ENCODE data around the gene HOXD13.

HOXD13 gene

DNA sequence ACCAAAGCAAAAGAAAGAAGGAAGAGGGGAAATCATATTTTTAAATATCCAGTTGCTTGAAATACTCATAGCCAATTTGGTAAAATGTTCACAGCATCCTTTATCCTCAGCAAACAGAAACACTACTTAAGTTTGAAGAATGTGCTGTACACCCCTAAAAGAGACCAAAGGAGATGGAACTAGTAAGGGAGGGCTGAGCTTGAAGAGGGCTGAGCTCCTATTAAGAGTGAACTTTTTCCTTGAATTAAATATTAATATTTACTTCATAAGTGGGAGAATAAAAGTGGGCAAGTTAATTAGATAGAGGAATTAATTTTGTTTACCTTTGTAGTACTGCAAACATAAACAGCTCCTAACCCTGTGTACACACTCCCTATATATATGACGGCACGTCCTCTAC, 15.7 kb upstream of the HOXD13 start:
- Histone ChIP-seq H3K27ac (ENCODE audit: low read length) (no peak overlapping the region), H3K9me2 (replicated peaks; ENCODE audit: insufficient read depth, low read length) (no peaks in the 10 kb centered on the region), H3K4me3 (ENCODE audit: low read length) (no peak overlapping the region), H3K79me2 (ENCODE audit: low read length) (no peaks in the 10 kb centered on the region), H3K27me3 (replicated peaks; ENCODE audit: insufficient read depth, low read length) (no peaks in the 10 kb centered on the region), H3K4me1 (ENCODE audit: low read length) (no peaks in the 10 kb centered on the region), H2AFZ (ENCODE audit: low read length) (no peak overlapping the region), H3K36me3 (replicated peaks; ENCODE audit: insufficient read depth, low read length) (no peaks in the 10 kb centered on the region), H3K9me3 (replicated peaks; ENCODE audit: insufficient read depth, low read length) (no peaks in the 10 kb centered on the region), H3K9ac (ENCODE audit: low read length) (no peak overlapping the region), H3K4me2 (ENCODE audit: low read depth, low read length) (no peak overlapping the region), H4K20me1 (ENCODE audit: insufficient read depth, low read length) (no peaks in the 10 kb centered on the region), H3F3A (ENCODE audit: insufficient read depth, low read length) (no peaks in the 10 kb centered on the region)
- DNase-seq, result no peak
- TF ChIP-seq EZH2phosphoT487 (IDR thresholded peaks at IDR 0.05; ENCODE audit: low read length) (no peak), CTCF (IDR thresholded peaks at IDR 0.05; ENCODE audit: low read length) (no peak), EZH2 (optimal IDR thresholded peaks at IDR 0.05; ENCODE audit: low read depth, low read length) (no peak)

DNA sequence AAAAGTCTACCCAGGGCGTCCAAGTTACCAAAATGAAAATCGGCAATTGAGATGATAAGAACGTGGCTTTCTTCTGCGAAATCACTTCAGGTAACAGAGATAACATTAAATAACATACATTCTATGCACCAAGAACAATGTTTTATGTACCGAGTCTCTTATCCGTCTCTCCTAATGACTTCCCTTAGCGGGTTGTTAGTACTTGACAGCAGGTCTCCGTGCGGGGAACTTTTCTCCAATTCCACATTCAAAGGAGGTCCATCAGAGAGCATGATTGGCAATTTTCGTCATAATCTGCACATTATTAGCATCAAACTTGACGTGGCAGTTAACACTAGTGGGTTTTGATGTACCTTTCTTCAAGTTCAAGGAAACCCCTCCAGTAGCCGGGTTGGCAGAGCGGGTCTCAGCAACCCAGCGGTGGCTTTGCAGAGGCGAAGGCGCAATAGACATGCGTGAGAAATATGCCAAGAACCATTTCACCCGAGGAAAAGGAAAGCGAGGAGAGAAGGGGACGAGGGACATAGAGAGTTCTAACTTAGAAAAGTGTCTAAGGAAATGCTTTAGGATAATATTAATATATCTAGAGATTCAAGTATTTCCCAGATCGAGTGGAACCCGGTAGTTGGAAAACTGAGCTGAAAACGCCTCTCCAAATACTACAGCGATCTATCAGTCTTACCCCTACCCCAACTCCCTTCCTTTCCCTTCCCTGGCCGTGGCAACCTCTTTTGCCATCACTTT, 13.8 kb upstream of the HOXD13 start:
- no peak overlapping the region for H3K9ac ChIP-seq (ENCODE audit: low read length)
- H4K20me1 ChIP-seq (ENCODE audit: insufficient read depth, low read length), result no peaks in the 10 kb centered on the region
- no peak overlapping the region for H3K4me3 ChIP-seq (ENCODE audit: low read length)
- no peaks in the 10 kb centered on the region for H3K9me2 ChIP-seq (replicated peaks; ENCODE audit: insufficient read depth, low read length)
- no peaks in the 10 kb centered on the region for H3F3A ChIP-seq (ENCODE audit: insufficient read depth, low read length)
- no peaks in the 10 kb centered on the region for H3K27me3 ChIP-seq (replicated peaks; ENCODE audit: insufficient read depth, low read length)
- DNase-seq, result no peak
- no peaks in the 10 kb centered on the region for H3K4me1 ChIP-seq (ENCODE audit: low read length)
- no peak overlapping the region for H3K27ac ChIP-seq (ENCODE audit: low read length)
- H3K79me2 ChIP-seq (ENCODE audit: low read length), result no peaks in the 10 kb centered on the region
- TF ChIP-seq CTCF (IDR thresholded peaks at IDR 0.05; ENCODE audit: low read length) (no peak), EZH2phosphoT487 (IDR thresholded peaks at IDR 0.05; ENCODE audit: low read length) (no peak), EZH2 (optimal IDR thresholded peaks at IDR 0.05; ENCODE audit: low read depth, low read length) (no peak)
- H3K36me3 ChIP-seq (replicated peaks; ENCODE audit: insufficient read depth, low read length), result no peaks in the 10 kb centered on the region
- no peak overlapping the region for H3K4me2 ChIP-seq (ENCODE audit: low read depth, low read length)
- no peak overlapping the region for H2AFZ ChIP-seq (ENCODE audit: low read length)
- H3K9me3 ChIP-seq (replicated peaks; ENCODE audit: insufficient read depth, low read length), result no peaks in the 10 kb centered on the region

- Histone ChIP-seq H4K20me1 (ENCODE audit: insufficient read depth, low read length) (no peaks in the 10 kb centered on the region), H3K27me3 (replicated peaks; ENCODE audit: insufficient read depth, low read length) (no peaks in the 10 kb centered on the region)
These were observed 13.2 kb upstream of the HOXD13 start for GRCh38 chr2:176079285-176079830.

More at GRCh38 chr2:176079285-176079830, 13.2 kb upstream of the HOXD13 start:
- no peaks in the 10 kb centered on the region for H3K36me3 ChIP-seq (replicated peaks; ENCODE audit: insufficient read depth, low read length)
- no peaks in the 10 kb centered on the region for H3K9me3 ChIP-seq (replicated peaks; ENCODE audit: insufficient read depth, low read length)
- H3K4me2 ChIP-seq (ENCODE audit: low read depth, low read length), result no peak overlapping the region
- no peaks in the 10 kb centered on the region for H3K4me1 ChIP-seq (ENCODE audit: low read length)
- H3K9ac ChIP-seq (ENCODE audit: low read length), result no peak overlapping the region
- H3K9me2 ChIP-seq (replicated peaks; ENCODE audit: insufficient read depth, low read length), result no peaks in the 10 kb centered on the region
- no peak for DNase-seq
- H3K79me2 ChIP-seq (ENCODE audit: low read length), result no peaks in the 10 kb centered on the region
- H3F3A ChIP-seq (ENCODE audit: insufficient read depth, low read length), result no peaks in the 10 kb centered on the region
- TF ChIP-seq EZH2phosphoT487 (IDR thresholded peaks at IDR 0.05; ENCODE audit: low read length) (no peak), CTCF (IDR thresholded peaks at IDR 0.05; ENCODE audit: low read length) (no peak), EZH2 (optimal IDR thresholded peaks at IDR 0.05; ENCODE audit: low read depth, low read length) (no peak)
- no peak overlapping the region for H2AFZ ChIP-seq (ENCODE audit: low read length)
- no peak overlapping the region for H3K4me3 ChIP-seq (ENCODE audit: low read length)
- no peak overlapping the region for H3K27ac ChIP-seq (ENCODE audit: low read length)

Measured in MM.1S (cell line).